ENCODE results near the gene ABCD1. TPM values are rescaled to one million over a fixed set of nuclear protein-coding genes. Genes with fewer than 3 reads are reported as not detected.
"Not testable (repeated sequence)": the region's sequence is repeated elsewhere in the genome, so short reads cannot be mapped to it uniquely, and the experiment has no call there.

The ABCD1 gene
- total RNA-seq, 4 donors from 2014 or later = 18.4 to 36.2 (median 25.1) TPM

DNA sequence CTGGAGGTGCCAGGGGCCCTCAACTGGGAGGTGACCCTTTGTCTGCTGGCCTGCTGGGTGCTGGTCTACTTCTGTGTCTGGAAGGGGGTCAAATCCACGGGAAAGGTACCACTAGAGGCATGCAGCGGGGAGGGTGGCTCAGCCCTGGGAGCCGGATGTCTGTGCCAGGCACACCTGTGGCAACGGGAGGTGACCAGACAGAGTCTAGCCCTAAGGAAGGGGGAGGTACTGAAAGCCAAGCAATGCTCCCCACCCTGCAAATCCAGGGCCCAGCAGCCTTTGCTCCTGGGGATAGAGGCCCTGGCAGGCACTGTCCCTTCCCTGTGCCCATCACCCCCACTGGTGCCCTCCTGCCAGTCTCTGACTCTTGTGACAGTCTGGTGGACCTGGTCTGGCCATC, 32.7 kb upstream of the ABCD1 start:
- intact Hi-C loops (cut with DNase I) = no loop called here
- peaks cover 3 to 32% (median 27%) of the 10 kb centered on the region in 4 donors for H3K4me1 ChIP-seq
- no peak overlapping the region for H3K4me3 ChIP-seq
- H3K36me3 ChIP-seq = peaks cover 0 to 29% (median 19%) of the 10 kb centered on the region in 4 donors
- WGBS = 33% methylated on average over 1 of the region's 4 CpGs
- no peaks in the 10 kb centered on the region for H3K27me3 ChIP-seq
- H3K27ac ChIP-seq (replicated peaks in 1 of 4) = peak overlapping the region in 1 of 4 donors; percentile 21
- no peaks in the 10 kb centered on the region for H3K9me3 ChIP-seq
- TF ChIP-seq, protein P1, sequence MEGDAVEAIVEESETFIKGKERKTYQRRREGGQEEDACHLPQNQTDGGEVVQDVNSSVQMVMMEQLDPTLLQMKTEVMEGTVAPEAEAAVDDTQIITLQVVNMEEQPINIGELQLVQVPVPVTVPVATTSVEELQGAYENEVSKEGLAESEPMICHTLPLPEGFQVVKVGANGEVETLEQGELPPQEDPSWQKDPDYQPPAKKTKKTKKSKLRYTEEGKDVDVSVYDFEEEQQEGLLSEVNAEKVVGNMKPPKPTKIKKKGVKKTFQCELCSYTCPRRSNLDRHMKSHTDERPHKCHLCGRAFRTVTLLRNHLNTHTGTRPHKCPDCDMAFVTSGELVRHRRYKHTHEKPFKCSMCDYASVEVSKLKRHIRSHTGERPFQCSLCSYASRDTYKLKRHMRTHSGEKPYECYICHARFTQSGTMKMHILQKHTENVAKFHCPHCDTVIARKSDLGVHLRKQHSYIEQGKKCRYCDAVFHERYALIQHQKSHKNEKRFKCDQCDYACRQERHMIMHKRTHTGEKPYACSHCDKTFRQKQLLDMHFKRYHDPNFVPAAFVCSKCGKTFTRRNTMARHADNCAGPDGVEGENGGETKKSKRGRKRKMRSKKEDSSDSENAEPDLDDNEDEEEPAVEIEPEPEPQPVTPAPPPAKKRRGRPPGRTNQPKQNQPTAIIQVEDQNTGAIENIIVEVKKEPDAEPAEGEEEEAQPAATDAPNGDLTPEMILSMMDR (IDR thresholded peaks at IDR 0.05) = no peak
- no peak for TF ChIP-seq POLR2A (IDR thresholded peaks at IDR 0.05; ENCODE audit: low read depth)
- no peak for TF ChIP-seq POLR2AphosphoS5 (IDR thresholded peaks at IDR 0.05)
- no peak for TF ChIP-seq EP300 (IDR thresholded peaks at IDR 0.05)
- DNase-seq (ENCODE audit: extremely low spot score) = no peak

DNA sequence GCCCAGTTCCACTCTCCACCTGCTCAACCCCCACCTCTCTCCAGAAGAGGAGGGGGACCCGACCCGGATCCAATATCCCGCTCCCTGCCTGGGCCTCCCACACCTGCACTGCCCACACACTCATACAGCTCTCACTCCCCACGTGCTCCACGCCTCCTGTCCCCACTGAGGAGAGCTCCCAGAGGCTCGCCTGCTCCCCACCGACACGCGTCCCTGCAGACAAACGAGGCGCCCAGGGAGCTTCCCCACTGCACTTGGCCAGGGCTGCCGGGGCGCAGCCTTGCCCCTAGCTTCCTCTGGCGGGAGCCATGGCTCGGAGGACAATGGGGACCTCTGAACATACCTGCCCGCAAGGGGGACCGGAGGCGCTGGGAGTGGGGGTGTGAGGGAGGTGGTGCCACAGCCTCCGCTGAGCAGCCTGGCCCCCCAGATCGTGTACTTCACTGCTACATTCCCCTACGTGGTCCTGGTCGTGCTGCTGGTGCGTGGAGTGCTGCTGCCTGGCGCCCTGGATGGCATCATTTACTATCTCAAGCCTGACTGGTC, 32.0 kb upstream of the ABCD1 start:
- Histone ChIP-seq H3K27ac (replicated peaks in 1 of 4) (no peak overlapping the region), H3K4me3 (no peak overlapping the region), H3K9me3 (no peaks in the 10 kb centered on the region), H3K4me1 (peaks cover 0 to 27% (median 22%) of the 10 kb centered on the region in 4 donors), H3K36me3 (peaks cover 0 to 31% (median 20%) of the 10 kb centered on the region in 4 donors), H3K27me3 (no peaks in the 10 kb centered on the region)
- no peak for TF ChIP-seq POLR2AphosphoS5 (IDR thresholded peaks at IDR 0.05)
- TF ChIP-seq, protein P1 (IDR thresholded peaks at IDR 0.05) = no peak
- no peak for TF ChIP-seq EP300 (IDR thresholded peaks at IDR 0.05)
- no peak for TF ChIP-seq POLR2A (IDR thresholded peaks at IDR 0.05; ENCODE audit: low read depth)
- no peak for DNase-seq (ENCODE audit: extremely low spot score)
- 72% methylated on average over 19 of the region's 24 CpGs for WGBS
- intact Hi-C loops (cut with DNase I) = no loop called here

DNA sequence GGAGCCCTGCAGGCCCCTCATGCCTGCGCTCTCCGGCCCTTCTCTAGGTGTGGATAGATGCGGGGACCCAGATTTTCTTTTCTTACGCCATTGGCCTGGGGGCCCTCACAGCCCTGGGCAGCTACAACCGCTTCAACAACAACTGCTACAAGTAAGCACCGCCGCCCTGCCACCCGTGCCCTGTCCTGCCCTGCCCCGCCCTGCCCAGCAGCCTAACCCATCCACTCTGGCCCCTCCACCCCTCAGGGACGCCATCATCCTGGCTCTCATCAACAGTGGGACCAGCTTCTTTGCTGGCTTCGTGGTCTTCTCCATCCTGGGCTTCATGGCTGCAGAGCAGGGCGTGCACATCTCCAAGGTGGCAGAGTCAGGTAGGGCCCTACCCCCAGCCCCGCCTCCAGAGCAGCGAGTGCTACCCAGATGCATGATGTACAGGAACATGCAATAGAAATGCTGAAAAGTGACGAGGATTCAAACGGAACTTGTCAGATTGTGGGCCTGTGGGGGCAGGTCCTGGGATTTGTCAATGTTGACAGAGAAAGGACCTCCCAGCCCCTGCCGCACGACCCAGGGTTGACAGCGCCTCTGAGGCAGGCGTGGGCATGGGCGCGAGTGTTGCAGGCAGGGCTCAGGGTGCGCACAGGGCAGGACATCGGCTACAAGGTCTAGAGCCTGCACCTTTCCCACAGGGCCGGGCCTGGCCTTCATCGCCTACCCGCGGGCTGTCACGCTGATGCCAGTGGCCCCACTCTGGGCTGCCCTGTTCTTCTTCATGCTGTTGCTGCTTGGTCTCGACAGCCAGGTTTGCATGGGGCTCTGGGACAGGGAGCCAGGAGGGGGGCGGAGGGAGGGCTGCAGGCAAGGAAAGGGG, 31.2 kb upstream of the ABCD1 start:
- no peak overlapping the region for H3K4me3 ChIP-seq
- no peaks in the 10 kb centered on the region for H3K9me3 ChIP-seq
- H3K27ac ChIP-seq (replicated peaks in 1 of 4) = no peak overlapping the region
- intact Hi-C loops (cut with DNase I) = no loop called here
- H3K27me3 ChIP-seq = no peaks in the 10 kb centered on the region
- WGBS = 80% methylated on average over 10 of the region's 31 CpGs
- H3K4me1 ChIP-seq = peaks cover 0 to 27% (median 22%) of the 10 kb centered on the region in 4 donors
- DNase-seq (ENCODE audit: extremely low spot score) = no peak
- TF ChIP-seq, protein P1 (IDR thresholded peaks at IDR 0.05) = no peak
- TF ChIP-seq POLR2AphosphoS5 (IDR thresholded peaks at IDR 0.05) (no peak), POLR2A (IDR thresholded peaks at IDR 0.05; ENCODE audit: low read depth) (no peak), EP300 (IDR thresholded peaks at IDR 0.05) (no peak)
- H3K36me3 ChIP-seq = peaks cover 0 to 31% (median 20%) of the 10 kb centered on the region in 4 donors

DNA sequence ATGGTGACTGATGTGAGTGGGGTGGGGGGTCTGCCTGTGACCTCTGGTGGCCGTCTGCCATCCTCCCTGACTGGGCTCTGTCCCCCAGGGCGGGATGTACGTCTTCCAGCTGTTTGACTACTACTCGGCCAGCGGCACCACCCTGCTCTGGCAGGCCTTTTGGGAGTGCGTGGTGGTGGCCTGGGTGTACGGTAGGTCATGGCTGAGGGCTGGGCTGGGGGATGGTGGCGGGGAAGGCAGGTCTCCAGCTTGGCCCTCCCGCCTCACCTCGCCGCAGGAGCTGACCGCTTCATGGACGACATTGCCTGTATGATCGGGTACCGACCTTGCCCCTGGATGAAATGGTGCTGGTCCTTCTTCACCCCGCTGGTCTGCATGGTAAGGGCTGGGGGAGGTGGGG, 30.4 kb upstream of the ABCD1 start:
- DNase-seq (ENCODE audit: extremely low spot score); H3K4me3 ChIP-seq; H3K27ac ChIP-seq (replicated peaks in 1 of 4); H3K27me3 ChIP-seq; H3K9me3 ChIP-seq; intact Hi-C loops (cut with DNase I): not testable (repeated sequence)
- Histone ChIP-seq H3K36me3 (peaks cover 0 to 34% (median 20%) of the 10 kb centered on the region in 4 donors), H3K4me1 (peaks cover 0 to 27% (median 20%) of the 10 kb centered on the region in 4 donors)
- 86% methylated on average over 15 of the region's 16 CpGs for WGBS

DNA sequence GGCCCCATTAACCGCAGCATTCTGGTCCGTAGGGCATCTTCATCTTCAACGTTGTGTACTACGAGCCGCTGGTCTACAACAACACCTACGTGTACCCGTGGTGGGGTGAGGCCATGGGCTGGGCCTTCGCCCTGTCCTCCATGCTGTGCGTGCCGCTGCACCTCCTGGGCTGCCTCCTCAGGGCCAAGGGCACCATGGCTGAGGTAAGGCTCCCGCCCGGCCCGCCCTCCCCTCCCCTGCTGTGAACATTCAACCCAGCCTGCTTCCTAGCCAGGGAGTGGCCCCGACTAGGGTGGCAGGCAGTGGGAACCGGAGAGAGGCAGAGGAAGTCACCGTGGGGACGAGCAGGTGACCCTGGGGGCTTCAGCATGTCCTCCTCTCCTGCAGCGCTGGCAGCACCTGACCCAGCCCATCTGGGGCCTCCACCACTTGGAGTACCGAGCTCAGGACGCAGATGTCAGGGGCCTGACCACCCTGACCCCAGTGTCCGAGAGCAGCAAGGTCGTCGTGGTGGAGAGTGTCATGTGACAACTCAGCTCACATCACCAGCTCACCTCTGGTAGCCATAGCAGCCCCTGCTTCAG, 29.9 kb upstream of the ABCD1 start:
- Histone ChIP-seq H3K27me3 (no peaks in the 10 kb centered on the region), H3K4me1 (peaks cover 0 to 28% (median 18%) of the 10 kb centered on the region in 4 donors), H3K27ac (replicated peaks in 1 of 4) (no peak overlapping the region), H3K36me3 (peaks cover 0 to 37% (median 20%) of the 10 kb centered on the region in 4 donors), H3K9me3 (no peaks in the 10 kb centered on the region), H3K4me3 (no peak overlapping the region)
- 76% methylated on average over 16 of the region's 23 CpGs for WGBS
- TF ChIP-seq EP300 (IDR thresholded peaks at IDR 0.05) (no peak), POLR2AphosphoS5 (IDR thresholded peaks at IDR 0.05) (no peak), POLR2A (IDR thresholded peaks at IDR 0.05; ENCODE audit: low read depth) (no peak)
- TF ChIP-seq, protein P1 (IDR thresholded peaks at IDR 0.05) = no peak
- intact Hi-C loops (cut with DNase I) = no loop called here
- DNase-seq (ENCODE audit: extremely low spot score) = no peak

Data from esophagus muscularis mucosa (tissue), 4 donors.